SU-DHL-6 (cell line): ENCODE results near the gene SNAPIN.

Experiments
- H2AFZ ChIP-seq: fragments of 200-600 bp; sonication (generic); 2 replicates; pipeline ENCODE4 v1.6.1; 2014; ENCODE audit warnings: low read depth, mild to moderate bottlenecking, moderate library complexity, mixed read lengths, antibody characterized with exemption, low read length; ENCODE audit not compliant: severe bottlenecking
- H3F3A ChIP-seq: fragments of 200-600 bp; shearing (Covaris generic); 2 replicates; pipeline ENCODE4 v1.6.0; 2016; ENCODE audit warnings: antibody characterized with exemption, mild to moderate bottlenecking; ENCODE audit not compliant: insufficient read depth
- H3K27ac ChIP-seq: fragments of 200-600 bp; sonication (generic); 2 replicates; pipeline ENCODE4 v1.5.1; 2016; ENCODE audit warnings: low read depth, mild to moderate bottlenecking, low read length, moderate library complexity, mixed read lengths
- H3K27me3 ChIP-seq: fragments of 200-600 bp; sonication (generic), shearing (Covaris generic); 2 replicates; pipeline ENCODE4 v1.6.0; 2014; ENCODE audit warnings: mild to moderate bottlenecking, low read length
- H3K36me3 ChIP-seq: fragments of 200-600 bp; sonication (generic); 2 replicates; pipeline ENCODE4 v1.6.1; 2014; ENCODE audit warnings: mild to moderate bottlenecking, low read length, mixed read lengths
- H3K4me2 ChIP-seq: fragments of 300-600, 200-600 bp; shearing (Covaris generic), sonication (generic); 2 replicates; pipeline ENCODE4 v1.6.0; 2014; ENCODE audit warnings: low read length, low read depth, mild to moderate bottlenecking; ENCODE audit not compliant: poor library complexity, severe bottlenecking
- H3K4me3 ChIP-seq: fragments of 200-600 bp; sonication (generic); 2 replicates; pipeline ENCODE4 v1.5.1; 2014; ENCODE audit warnings: antibody characterized with exemption, low read length, mild to moderate bottlenecking, mixed read lengths; ENCODE audit not compliant: insufficient read depth, poor library complexity, severe bottlenecking
- H3K79me2 ChIP-seq: fragments of 200-600 bp; sonication (generic); 2 replicates; pipeline ENCODE4 v1.6.1; 2014; ENCODE audit warnings: mild to moderate bottlenecking, low read length, moderate library complexity; ENCODE audit not compliant: insufficient read depth
- H3K9ac ChIP-seq: fragments of 200-600 bp; sonication (generic); 2 replicates; pipeline ENCODE4 v1.7.0; 2014; ENCODE audit warnings: mild to moderate bottlenecking, low read length
- H3K9me2 ChIP-seq: fragments of 200-600 bp; sonication (generic); replicated peaks from 2 replicates; pipeline ENCODE4 v1.6.1; 2014; ENCODE audit warnings: low read length; ENCODE audit not compliant: insufficient read depth
- H3K9me3 ChIP-seq: fragments of 200-600 bp; sonication (generic); 2 replicates; pipeline ENCODE4 v1.6.1; 2014; ENCODE audit warnings: low read length, mixed read lengths; ENCODE audit not compliant: insufficient read depth
- H4K20me1 ChIP-seq: fragments of 200-600 bp; sonication (generic); 2 replicates; pipeline ENCODE4 v1.6.1; 2014; ENCODE audit warnings: low read depth, mild to moderate bottlenecking, antibody characterized with exemption, low read length, moderate library complexity, mixed read lengths
- EZH2phosphoT487 ChIP-seq: fragments of 200-600 bp; sonication (generic), shearing (Covaris generic); conservative IDR thresholded peaks from 2 replicates; pipeline ENCODE4 v1.6.1; 2018; ENCODE audit warnings: mild to moderate bottlenecking, antibody characterized with exemption, low read length, moderate library complexity, mixed read lengths
- TF ChIP-seq, protein P1 (sequence below): fragments of 200-600 bp; sonication (generic); IDR thresholded peaks from one replicate; pipeline ENCODE4 v1.5.1; 2017; ENCODE audit warnings: antibody characterized with exemption, mild to moderate bottlenecking, low read length, moderate library complexity; ENCODE audit not compliant: insufficient read depth, poor library complexity, severe bottlenecking

SNAPIN gene

DNA sequence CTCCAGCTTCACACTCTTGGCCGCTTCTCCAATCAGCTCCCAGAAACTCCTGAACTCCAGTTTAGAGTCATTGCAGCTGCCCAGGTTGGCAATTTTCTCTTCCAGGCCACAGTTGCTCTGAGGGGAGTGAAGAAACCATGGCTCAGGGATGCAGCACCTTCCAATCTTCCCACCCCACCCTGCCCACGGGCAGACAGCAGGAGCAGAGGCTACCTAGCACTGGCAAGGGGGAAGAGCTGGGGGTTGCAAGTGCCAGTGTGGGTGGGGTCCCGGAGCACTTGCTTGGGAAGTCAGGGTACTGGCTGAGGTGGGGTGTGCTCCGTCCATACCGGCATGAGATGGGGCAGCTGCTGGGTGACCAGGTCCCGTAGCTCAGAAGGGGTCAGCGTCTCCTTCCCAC lies 43.6 kb upstream of the SNAPIN start:
- no peaks in the 10 kb centered on the region for H3K9me3 ChIP-seq
- no peaks in the 10 kb centered on the region for H3K27me3 ChIP-seq
- no peak overlapping the region for H3K4me2 ChIP-seq
- no peaks in the 10 kb centered on the region for H3K79me2 ChIP-seq
- TF ChIP-seq, protein P1, sequence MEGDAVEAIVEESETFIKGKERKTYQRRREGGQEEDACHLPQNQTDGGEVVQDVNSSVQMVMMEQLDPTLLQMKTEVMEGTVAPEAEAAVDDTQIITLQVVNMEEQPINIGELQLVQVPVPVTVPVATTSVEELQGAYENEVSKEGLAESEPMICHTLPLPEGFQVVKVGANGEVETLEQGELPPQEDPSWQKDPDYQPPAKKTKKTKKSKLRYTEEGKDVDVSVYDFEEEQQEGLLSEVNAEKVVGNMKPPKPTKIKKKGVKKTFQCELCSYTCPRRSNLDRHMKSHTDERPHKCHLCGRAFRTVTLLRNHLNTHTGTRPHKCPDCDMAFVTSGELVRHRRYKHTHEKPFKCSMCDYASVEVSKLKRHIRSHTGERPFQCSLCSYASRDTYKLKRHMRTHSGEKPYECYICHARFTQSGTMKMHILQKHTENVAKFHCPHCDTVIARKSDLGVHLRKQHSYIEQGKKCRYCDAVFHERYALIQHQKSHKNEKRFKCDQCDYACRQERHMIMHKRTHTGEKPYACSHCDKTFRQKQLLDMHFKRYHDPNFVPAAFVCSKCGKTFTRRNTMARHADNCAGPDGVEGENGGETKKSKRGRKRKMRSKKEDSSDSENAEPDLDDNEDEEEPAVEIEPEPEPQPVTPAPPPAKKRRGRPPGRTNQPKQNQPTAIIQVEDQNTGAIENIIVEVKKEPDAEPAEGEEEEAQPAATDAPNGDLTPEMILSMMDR: no peak
- no peak for TF ChIP-seq EZH2phosphoT487
- H3F3A ChIP-seq: no peaks in the 10 kb centered on the region
- no peaks in the 10 kb centered on the region for H4K20me1 ChIP-seq
- H3K36me3 ChIP-seq: no peaks in the 10 kb centered on the region
- H3K9me2 ChIP-seq: no peaks in the 10 kb centered on the region
- H3K27ac ChIP-seq: no peak overlapping the region
- no peak overlapping the region for H2AFZ ChIP-seq
- H3K4me3 ChIP-seq: no peak overlapping the region
- H3K9ac ChIP-seq: no peak overlapping the region

GRCh38 chr1:153615406-153615805 lies 43.1 kb upstream of the SNAPIN start:
- Histone ChIP-seq H3K9me2 (no peaks in the 10 kb centered on the region), H3K4me2 (no peak overlapping the region), H2AFZ (no peak overlapping the region), H4K20me1 (no peaks in the 10 kb centered on the region), H3K27me3 (no peaks in the 10 kb centered on the region), H3K4me3 (no peak overlapping the region), H3K9ac (no peak overlapping the region), H3K36me3 (no peaks in the 10 kb centered on the region), H3K9me3 (no peaks in the 10 kb centered on the region), H3F3A (no peaks in the 10 kb centered on the region), H3K27ac (no peak overlapping the region), H3K79me2 (no peaks in the 10 kb centered on the region)
- no peak for TF ChIP-seq EZH2phosphoT487
- TF ChIP-seq, protein P1: no peak

DNA sequence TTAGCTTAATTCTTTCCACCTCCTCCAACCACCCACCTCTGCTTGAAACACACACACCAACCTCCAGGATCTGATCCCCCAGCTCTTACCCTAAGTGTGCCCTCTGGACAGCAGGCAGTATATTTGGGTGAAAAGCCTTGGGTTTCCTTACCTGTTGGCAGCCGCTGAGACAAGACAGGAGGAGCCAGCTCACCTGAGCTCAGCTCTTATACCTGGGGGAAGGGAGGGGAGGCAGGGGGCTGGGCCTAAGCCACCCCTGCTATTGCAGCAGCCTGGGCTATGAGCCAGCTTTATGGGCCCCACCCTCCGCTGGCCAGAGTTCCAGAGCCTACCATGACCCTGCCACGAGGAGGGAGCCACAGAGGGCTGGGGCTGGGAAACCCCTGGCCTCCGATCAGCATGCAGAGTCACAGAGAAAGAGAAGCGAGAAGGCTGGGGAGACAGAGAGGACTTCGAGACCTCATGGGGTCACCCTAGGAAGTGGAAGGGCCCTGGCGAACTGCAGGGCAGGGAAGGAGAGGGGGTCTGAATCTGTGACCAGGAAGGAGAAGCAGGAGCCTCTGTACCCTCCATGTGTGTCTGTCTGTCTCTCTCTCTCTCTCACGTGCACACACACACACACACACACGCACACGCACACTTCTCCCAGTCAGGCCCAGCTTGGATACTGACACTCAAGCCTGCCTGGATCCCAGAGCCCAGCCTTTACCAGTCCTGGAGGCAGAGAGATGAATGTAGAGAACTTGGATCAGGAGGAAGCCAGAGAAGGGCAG lies 42.2 kb upstream of the SNAPIN start, which contains the start of gene S100A14:
Gene S100A14 (minus strand): TSS at position 182 of the 773 bp plus-strand sequence. CDS start 467 bp downstream, outside the sequence.
- no peak within 1 kb of the TSS for H3K27ac ChIP-seq
- H3F3A ChIP-seq: no peaks in the 10 kb centered on the region
- no peaks in the 10 kb centered on the region for H4K20me1 ChIP-seq
- H3K27me3 ChIP-seq: no peaks in the 10 kb centered on the region
- no peak within 1 kb of the TSS for H2AFZ ChIP-seq
- H3K79me2 ChIP-seq: no peaks in the 10 kb centered on the region
- TF ChIP-seq, protein P1: no peak
- TF ChIP-seq EZH2phosphoT487: no peak
- H3K9me3 ChIP-seq: no peaks in the 10 kb centered on the region
- no peaks in the 10 kb centered on the region for H3K9me2 ChIP-seq
- H3K4me3 ChIP-seq: no peak within 1 kb of the TSS
- no peak within 1 kb of the TSS for H3K4me2 ChIP-seq
- H3K9ac ChIP-seq: no peak within 1 kb of the TSS
- H3K36me3 ChIP-seq: no peaks in the 10 kb centered on the region
